Right kidney (tissue), 9 donors: ENCODE measurements around the gene SCAND1.
"Not testable (repeated sequence)": the region's sequence is repeated elsewhere in the genome, so short reads cannot be mapped to it uniquely, and the experiment has no call there.

Experiments used
- DNase-seq: peaks from one replicate; pipeline ENCODE4 v3.0.0-alpha.2; 2016
- long read RNA-seq, 8 donors: transcript quantifications; one replicate each; lab custom pipeline, GENCODE V29; 2026

Gene SCAND1
- long read RNA-seq, donor 1, transcript SCAND1-201 (2 exons, 902 nt) = major isoform, 22 of 101 reads
- long read RNA-seq, donor 1, partial matches to known transcripts = 79 of 101 reads
- long read RNA-seq, donor 1, other reads (novel, unspliced or antisense) = 0 of 101 reads
- long read RNA-seq, donor 2, transcript SCAND1-201 (2 exons, 902 nt) = major isoform, 22 of 89 reads
- long read RNA-seq, donor 2, partial matches to known transcripts = 67 of 89 reads
- long read RNA-seq, donor 2, other reads (novel, unspliced or antisense) = 0 of 89 reads
- long read RNA-seq, donor 3, transcript SCAND1-201 (2 exons, 902 nt) = major isoform, 10 of 10 reads
- long read RNA-seq, donor 3, partial matches to known transcripts = 0 of 10 reads
- long read RNA-seq, donor 3, other reads (novel, unspliced or antisense) = 0 of 10 reads
- long read RNA-seq, donor 4, transcript SCAND1-201 (2 exons, 902 nt) = major isoform, 25 of 25 reads
- long read RNA-seq, donor 4, partial matches to known transcripts = 0 of 25 reads
- long read RNA-seq, donor 4, other reads (novel, unspliced or antisense) = 0 of 25 reads
- long read RNA-seq, donor 5, transcript SCAND1-201 (2 exons, 902 nt) = major isoform, 27 of 27 reads
- long read RNA-seq, donor 5, partial matches to known transcripts = 0 of 27 reads
- long read RNA-seq, donor 5, other reads (novel, unspliced or antisense) = 0 of 27 reads
- long read RNA-seq, donor 6, transcript SCAND1-201 (2 exons, 902 nt) = major isoform, 13 of 111 reads
- long read RNA-seq, donor 6, partial matches to known transcripts = 98 of 111 reads
- long read RNA-seq, donor 6, other reads (novel, unspliced or antisense) = 0 of 111 reads
- long read RNA-seq, donor 7, transcript SCAND1-201 (2 exons, 902 nt) = major isoform, 38 of 183 reads
- long read RNA-seq, donor 7, partial matches to known transcripts = 145 of 183 reads
- long read RNA-seq, donor 7, other reads (novel, unspliced or antisense) = 0 of 183 reads
- long read RNA-seq, donor 8, transcript SCAND1-201 (2 exons, 902 nt) = major isoform, 15 of 15 reads
- long read RNA-seq, donor 8, partial matches to known transcripts = 0 of 15 reads
- long read RNA-seq, donor 8, other reads (novel, unspliced or antisense) = 0 of 15 reads

DNA sequence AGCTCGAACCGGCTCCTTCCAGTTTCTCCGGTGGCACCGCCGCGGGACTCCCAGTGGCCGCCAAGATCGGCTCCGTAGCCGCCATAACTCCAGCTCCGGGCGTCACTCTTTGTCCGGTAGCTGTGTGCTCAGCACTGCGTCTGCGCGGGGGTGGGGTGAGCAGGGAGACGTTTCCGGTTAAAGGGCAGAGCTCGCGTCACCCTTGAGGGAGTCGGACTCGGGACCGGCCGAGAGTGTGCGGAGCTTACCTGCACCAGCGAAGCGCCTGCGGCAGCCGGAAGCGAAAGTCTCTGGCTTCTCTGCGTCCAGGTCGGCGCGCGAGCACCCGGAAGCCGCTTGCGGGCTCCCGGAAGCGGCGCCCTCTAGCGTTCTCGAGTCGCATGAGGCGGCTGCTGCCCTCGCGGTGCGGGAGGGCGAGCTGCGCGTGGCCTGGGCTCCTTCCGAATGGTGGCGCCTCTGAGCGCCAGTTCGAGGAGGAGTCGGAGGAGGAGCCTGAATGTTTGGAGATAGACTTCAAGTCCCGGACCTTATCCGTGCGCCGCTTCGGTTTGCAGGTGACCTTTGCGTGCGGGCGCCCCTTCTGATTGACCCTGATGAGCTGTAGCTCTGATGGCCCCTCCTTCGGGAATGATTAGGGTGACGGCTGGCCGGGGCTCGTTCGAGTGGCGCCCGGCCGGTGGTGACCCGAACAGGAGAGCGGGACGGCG is at the start of gene SCAND1:
TSS of gene SCAND1 (minus strand) at position 303 of the 707 bp plus-strand sequence. CDS start at position 85, 218 bp downstream.
- DNase-seq = peak; percentile 97

DNA sequence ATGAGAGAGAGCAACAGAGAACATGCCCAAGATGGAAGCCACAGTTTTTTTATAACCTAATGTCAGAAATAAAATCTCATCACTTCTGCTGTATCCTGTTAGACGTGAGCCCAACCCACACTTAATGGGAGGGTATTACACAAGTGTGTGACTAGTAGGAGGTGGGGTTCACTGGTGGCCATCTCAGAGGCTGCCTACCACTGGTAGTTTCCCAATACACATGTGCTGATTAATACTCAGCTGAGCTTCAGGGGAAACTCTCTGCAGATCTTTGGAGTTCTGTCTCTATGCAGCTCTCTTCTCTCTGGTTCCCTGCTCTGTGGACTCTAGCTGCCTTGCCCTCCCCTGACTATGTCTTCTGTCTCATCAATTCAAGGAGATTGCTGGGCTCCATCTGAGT is 49.7 kb upstream of the SCAND1 start:
- DNase-seq = no peak

DNA sequence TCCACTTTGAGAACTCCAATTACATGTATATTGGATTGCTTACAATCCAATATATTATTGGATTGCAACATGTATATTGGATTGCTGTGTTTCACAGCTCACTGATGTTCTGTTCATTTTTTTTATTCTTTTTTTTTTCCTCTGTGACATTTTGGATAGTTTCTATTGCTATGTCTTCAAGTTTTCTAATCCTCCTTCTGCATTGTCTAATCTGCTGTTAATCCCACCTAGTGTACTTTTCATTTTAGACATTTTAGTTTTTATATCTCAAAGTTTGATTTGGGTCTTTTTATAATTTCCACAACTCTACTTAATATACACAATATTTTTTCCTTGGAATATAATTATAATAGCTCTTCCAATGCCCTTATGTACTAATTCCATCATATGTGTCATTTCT is 48.6 kb upstream of the SCAND1 start:
- no peak for DNase-seq

DNA sequence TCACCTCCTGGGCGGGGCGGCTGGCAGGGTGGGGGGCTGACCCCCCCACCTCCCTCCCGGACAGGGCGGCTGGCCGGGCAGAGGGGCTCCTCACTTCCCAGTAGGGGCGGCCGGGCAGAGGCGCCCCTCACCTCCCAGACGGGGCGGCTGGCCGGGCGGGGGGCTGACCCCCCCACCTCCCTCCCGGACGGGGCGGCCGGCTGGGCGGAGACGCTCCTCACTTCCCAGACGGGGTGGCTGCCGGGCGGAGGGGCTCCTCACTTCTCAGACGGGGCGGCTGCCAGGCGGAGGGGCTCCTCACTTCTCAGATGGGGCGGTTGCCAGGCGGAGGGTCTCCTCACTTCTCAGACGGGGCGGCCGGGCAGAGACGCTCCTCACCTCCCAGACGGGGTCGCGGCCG is 47.0 kb upstream of the SCAND1 start:
- DNase-seq = not testable (repeated sequence)

DNA sequence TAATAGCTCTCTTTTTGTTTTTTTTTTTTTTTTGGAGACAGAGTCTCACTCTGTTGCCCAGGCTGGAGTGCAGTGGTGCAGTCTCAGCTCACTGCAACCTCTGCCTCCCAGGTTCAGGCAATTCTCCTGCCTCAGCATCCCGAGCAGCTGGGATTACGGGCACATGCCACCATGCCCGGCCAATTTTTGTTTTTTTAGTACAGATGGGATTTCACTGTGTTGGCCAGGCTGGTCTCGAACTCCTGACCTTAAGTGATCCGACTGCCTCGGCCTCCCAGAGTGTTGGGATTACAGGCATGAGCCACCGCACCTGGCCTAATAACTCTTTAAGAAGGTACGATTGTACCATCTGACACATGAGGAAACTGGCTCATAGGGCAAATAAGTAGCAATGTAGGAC is 42.2 kb upstream of the SCAND1 start:
- not testable (repeated sequence) for DNase-seq

DNA sequence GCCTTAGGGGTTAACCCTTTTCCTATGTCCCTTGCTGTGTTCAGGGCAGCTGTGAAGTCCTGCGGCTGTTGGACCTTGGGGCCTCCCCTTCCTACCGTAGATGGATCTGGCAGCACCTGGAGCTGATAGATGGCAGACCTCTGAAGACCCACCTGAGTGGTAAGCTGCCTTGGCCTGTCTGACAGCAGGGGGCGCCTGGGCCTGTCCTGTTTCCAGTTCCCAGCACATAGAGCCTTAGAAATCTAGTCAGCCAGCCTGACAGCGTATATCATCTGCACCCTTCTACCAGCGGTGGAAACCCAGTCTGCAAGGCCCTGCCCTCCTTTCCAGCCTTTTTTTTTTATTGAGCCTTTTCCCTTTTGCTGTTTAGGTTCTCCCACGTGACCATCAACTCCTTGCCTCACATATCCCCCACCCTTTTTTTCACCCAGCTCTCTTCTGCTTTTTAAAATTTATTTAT is 40.7 kb upstream of the SCAND1 start:
- peak; percentile 52 for DNase-seq

DNA sequence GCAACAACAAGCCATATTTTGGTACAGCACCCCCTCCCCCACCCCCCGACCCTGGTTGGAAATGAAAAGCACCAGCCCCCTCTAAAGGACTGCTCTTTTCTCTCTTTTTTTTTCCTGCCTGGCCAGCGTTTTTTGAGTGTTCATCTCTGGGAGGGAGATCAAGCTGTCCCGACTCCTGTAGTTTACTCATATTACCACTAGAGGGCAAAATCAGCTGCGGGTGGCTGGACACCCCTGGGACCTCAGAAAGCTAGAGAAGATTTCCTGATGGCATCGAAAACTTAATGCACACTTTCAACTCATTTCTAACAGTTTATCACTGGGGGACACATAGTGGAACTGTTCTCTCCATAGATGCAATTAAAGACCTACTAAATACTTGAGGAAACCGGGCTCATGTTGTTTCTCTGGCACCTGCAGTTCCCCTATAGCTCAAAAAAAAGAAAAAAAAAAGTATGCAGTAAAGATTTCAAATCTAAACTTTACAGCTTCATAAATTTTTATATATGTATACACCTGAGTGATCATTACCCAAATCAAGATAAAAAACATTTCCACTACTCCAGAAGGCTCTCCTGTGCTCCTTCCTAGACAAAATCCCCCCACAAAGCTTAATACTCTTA is 38.5 kb upstream of the SCAND1 start:
- DNase-seq = peak; percentile 59

DNA sequence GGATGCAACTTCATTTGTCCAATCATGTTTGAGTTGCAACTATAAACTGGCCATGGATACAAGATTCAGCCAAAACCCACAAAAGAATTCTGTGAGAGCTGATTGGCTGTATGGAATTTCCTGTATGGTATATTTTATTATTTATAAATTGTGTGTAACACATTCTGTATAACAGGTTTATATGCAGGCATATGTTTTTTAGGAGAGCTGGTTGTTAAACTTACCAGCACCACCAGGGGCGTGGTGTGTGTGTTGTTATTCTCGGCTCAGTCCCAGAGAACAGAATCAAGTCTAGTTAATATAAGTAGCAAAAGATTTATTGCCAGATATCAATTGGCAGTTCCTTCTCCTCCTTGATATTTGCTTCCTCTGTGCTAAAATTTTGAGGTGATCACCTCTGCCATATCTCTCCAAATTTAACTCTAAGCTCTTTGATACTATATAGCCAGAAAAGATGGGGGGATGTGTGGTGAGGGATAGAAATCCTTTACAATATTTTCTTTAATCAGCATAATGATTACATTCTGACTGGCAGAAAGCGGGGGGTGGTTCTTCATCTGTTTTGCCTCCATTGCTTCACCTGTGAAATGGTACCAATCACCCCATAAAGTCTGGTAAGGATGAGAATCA is 37.0 kb upstream of the SCAND1 start:
- DNase-seq = peak; percentile 4

DNA sequence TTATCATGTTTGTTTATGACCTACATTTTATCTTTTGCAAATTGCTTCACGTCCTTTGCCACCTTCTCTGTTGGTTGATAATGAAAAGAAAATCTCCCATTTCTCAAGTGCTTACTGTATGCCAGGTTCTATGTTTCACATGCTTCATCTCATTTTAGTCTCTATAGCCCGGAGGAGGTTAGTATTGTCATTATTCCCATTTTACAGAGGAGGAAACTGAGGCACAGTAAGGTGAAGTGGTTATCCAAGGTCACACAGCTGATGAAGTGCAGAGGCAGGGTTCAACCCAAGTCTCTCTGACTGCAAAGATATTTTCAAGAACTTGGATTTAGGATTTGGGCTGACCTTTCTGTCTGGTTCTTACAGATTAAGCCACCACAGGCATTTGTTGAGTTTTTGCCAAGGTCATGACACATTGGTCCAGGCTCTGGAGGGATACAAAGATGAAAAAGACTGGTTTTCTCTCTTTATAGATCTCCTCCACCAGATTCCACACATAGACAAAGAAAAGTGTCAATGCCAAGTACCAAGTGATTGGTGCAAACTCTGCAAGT is 34.7 kb upstream of the SCAND1 start:
- DNase-seq = no peak

DNA sequence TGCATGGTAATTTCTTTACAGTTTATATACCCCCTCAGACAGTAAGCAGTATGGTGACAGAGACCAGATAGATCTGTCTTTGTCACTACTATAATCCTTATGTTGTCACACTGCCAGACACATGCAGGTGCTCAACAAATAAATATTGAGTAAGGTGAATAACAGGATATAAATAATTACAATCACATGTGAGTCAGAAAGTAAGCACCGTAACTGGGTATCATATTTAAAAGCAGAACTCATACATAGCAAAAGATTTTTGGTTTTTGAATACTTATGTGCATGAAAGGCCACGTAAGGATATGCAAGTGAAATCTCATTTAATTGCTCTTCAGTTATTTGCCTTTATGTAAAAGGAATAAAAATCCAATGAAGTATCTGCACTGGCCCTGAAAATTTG is 31.5 kb upstream of the SCAND1 start:
- no peak for DNase-seq

DNA sequence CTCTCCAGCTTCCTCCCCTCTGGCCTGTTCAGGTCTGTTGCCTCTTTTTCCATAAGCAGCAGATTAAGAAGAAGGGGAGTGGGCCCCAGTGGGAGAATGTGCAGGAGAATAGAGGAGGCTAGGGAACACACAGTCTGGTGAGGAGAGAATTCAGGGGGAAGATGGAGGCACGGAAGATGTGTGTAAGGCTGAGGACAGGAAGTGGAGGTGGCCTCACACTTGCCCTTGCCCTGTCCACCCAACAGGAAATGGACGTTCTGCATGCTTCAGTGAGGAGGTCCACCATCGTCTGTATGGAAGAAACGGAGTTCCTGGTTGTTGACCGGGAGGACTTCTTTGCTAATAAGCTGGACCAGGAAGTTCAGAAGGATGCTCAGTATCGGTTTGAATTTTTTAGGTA is 30.1 kb upstream of the SCAND1 start:
- DNase-seq = no peak

DNA sequence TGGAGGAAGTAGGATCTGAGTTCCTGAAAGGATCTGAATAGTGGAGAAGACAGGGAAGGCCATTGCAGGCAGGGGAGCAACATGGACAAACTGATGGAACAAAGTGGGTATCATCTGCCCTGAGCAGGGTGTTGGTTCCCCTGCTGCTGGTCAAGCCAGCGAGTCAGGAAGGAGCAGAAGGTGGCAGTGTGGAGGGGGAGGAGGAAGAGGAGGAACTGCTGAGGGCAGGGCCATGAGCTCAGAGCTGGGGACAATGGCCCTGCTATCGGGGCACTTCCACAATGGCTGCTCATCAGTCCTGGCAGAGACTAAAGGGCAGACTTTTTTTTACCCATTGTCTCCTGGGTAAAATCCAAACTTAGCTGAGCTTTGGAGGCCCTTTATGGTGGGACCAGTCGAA is 27.7 kb upstream of the SCAND1 start:
- no peak for DNase-seq

DNA sequence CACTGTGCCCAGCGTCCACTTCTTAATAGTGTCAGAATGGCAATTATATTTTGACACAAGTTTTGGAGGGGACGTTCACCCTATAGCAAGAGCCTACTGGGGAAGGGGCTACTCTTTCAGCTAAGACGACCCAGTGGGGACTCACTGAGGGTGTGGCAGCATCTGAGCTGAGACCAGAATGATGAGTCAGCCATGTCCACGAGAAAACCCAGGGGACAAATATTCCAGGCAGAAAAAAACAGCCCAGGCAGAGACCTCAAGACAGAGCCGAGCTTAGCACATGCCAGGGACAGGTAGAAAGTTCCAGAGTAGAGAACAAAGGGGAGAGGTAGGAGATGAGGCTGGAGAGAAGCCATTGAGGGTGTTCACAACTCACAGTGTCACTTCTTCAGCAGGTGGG is 25.2 kb upstream of the SCAND1 start:
- no peak for DNase-seq

DNA sequence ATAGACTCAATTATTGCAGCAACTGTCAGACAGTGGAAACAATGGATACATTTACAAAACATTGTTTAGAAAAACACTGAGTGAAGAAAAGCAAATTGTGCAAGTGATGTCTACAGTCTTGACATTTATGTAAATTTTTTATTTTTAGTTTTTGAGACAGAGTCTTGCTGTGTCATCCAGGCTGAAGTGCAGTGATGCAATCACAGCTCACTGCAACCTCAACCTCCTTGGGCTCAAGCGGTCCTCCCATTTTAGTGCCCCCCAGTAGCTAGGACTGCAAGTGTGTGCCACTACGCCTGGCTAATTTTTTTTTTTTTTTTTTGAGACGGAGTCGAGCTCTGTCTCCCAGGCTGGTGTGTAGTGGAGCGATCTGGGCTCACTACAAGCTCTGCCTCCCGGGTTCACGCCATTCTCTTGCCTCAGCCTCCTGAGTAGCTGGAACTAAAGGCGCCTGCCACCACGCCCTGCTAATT is 23.8 kb upstream of the SCAND1 start:
- DNase-seq = no peak

DNA sequence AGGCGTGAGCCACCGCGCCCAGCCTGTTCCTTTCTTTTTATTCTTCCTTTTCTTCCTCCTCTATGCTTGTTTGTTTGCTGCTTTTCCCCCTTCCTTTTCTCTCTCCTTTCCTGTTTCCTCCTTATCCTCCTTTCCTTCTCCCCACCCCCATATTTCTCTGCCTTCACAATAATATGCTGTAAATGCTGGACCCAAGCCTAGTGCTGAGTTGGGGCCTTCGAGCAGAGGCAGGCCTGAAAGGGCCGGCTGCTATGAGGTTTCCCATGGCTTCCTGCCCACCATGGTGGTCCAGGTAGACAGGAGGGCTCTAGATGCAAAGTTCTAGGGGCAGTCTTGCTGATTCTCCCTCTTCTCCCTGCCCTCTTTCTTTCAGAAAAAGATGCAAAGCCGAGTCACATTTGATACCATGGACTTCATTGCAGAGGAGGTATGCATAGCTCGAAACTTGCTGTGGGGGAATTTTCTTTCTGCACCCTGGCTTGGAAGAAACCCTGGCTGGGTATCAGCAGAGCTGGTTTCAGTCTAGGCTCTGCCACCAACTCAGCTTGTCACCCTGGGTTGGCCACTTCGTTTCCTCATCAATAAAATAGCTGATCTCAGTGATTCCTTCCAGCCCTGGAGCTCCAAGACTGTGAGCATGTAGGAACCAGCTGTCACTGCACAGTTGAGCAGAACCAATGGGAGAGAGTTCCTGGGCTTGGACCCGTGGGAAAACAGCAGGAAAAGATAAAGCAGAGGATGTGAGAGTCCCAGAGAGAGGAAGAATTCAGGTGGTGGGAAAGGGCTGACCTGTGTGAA is 21.5 kb upstream of the SCAND1 start:
- DNase-seq = no peak

DNA sequence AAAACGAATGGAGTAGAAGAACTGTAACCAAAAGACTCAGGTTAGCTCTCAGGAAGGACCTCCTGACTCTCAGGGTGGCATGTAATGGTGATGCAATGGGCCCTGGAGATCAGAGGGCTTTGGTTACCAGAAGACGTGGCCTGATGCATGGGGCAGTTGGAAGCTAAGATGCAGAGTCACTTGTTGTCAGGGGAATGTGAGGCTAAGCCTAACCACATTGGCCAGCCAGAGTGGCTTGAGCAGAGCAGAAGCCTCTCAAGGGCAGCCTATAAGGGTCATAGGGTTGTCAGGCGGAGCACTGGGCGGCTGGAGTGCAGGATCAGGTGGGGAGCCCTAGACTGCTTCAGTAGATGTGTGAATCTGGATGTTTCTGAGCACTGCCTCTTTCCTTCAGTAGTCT is 20.0 kb upstream of the SCAND1 start:
- no peak for DNase-seq

DNA sequence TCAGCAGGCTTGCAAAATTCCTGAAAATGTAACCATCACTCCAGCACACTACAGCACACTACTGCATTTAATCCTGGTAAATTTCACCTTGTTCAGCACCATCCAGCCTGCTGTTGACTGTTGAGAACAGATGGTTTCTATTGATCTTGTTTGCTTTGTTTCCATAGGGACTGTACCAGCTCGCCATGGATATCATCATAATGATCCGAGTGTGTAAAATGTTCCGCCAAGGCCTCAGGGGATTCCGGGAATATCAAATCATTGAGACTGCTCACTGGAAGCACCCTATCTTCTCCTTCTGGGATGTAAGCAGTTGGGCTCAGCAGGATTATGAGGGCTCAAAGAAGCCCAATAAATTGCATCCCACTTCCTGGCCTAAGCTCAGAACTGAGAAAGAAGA is 18.2 kb upstream of the SCAND1 start:
- DNase-seq = no peak

DNA sequence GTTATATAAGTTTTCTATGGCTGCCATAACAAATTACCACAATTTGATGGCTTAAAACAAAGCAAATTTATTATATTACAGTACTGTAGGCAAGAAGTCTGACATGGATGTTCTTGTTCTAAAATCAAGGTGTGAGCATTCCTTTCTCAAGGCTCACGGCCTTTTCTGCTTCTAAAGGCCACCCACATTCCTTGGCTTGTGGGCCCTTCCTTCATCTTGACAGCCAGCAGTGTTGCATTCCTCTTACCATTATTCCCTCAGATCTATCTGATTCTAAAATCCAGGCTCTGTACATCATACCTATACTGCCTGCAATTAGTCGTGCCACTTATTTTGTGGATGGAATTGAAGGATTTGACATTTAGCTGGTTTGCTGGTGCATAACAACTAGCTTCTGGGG is 17.7 kb upstream of the SCAND1 start:
- no peak for DNase-seq

DNA sequence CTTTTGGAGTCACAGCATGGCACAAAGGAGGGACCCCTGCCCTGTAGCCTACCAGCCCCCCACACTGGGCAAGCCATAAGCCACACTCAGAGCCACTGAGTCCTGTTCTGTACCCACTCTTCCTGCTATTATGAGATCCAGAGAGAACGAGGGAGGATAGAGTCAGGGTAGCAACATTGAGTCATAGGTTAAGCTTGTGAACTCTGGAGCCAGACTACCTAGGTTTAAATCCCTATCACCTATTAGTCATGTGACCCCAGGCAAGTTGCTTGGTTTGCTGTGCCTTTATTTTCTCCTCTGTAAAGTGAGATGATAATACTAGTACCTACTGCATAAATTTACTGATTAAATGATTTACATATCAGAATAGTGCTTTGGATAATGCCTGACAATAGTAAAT is 14.6 kb upstream of the SCAND1 start:
- DNase-seq = no peak
